Mesenchymal stem cell (in vitro differentiated cells and primary cell): ENCODE data around the gene ACSM6.

ENCODE experiments used
- DNase-seq: peaks from one replicate; pipeline ENCODE4 v3.0.0-alpha.2; 2013
- H2AFZ ChIP-seq: one replicate; pipeline ENCODE4 v1.6.1; 2013; ENCODE audit warnings: low read depth, mild to moderate bottlenecking, control low read depth, inconsistent platforms, low read length, moderate library complexity
- H2AK5ac ChIP-seq: 2 replicates; pipeline ENCODE4 v1.6.1; 2013; ENCODE audit warnings: low read length, moderate library complexity, mild to moderate bottlenecking, inconsistent platforms; ENCODE audit not compliant: severe bottlenecking
- H2BK120ac ChIP-seq: one replicate; pipeline ENCODE4 v1.6.1; 2013; ENCODE audit warnings: low read depth, mild to moderate bottlenecking, inconsistent platforms, low read length, moderate library complexity
- H2BK12ac ChIP-seq, 2 experiments: one replicate each; pipeline ENCODE4 v1.6.1; 2013; ENCODE audit warnings: inconsistent platforms in 2 of 2, low read length in 2 of 2, mild to moderate bottlenecking in 2 of 2, moderate library complexity in 2 of 2, control low read depth in 1 of 2
- H2BK15ac ChIP-seq: one replicate; pipeline ENCODE4 v1.6.1; 2013; ENCODE audit warnings: mild to moderate bottlenecking, low read depth, inconsistent platforms; ENCODE audit not compliant: poor library complexity, severe bottlenecking
- H2BK5ac ChIP-seq: 2 replicates; pipeline ENCODE4 v1.6.1; 2013; ENCODE audit warnings: low read depth, mild to moderate bottlenecking, low read length, control low read depth, inconsistent platforms; ENCODE audit not compliant: poor library complexity, severe bottlenecking
- H3K14ac ChIP-seq, 2 experiments: one replicate each; pipeline ENCODE4 v1.6.1; 2013; ENCODE audit warnings: inconsistent platforms in 2 of 2, low read length in 2 of 2, control low read depth in 1 of 2, mild to moderate bottlenecking in 1 of 2, moderate library complexity in 1 of 2
- H3K18ac ChIP-seq, 2 experiments: one replicate each; pipeline ENCODE4 v1.6.1; 2013; ENCODE audit warnings: inconsistent platforms in 2 of 2, low read length in 2 of 2, control low read depth in 1 of 2, low read depth in 1 of 2, mild to moderate bottlenecking in 1 of 2
- H3K23ac ChIP-seq, 2 experiments: one replicate each; pipeline ENCODE4 v1.6.1; 2013; ENCODE audit warnings: inconsistent platforms in 2 of 2, low read length in 2 of 2, mild to moderate bottlenecking in 2 of 2, moderate library complexity in 2 of 2, control low read depth in 1 of 2
- H3K27ac ChIP-seq: 2 replicates; pipeline ENCODE4 v1.5.1; 2013; ENCODE audit warnings: mild to moderate bottlenecking, moderate library complexity, low read length, control low read depth, inconsistent platforms; ENCODE audit not compliant: poor library complexity, severe bottlenecking
- H3K27me3 ChIP-seq, 2 experiments: 2 replicates each; pipeline versions ENCODE4 v1.6.1 to v1.7.0; 2013; ENCODE audit warnings: low read length in 2 of 2, mild to moderate bottlenecking in 2 of 2, moderate library complexity in 2 of 2, control low read depth in 1 of 2, inconsistent platforms in 1 of 2; ENCODE audit not compliant: control insufficient read depth in 1 of 2, insufficient read depth in 1 of 2
- H3K36me3 ChIP-seq, 2 experiments: 2 replicates each; pipeline versions ENCODE4 v1.6.1 to v1.7.0; 2013; ENCODE audit warnings: low read length in 2 of 2, control low read depth in 1 of 2, inconsistent platforms in 1 of 2, low read depth in 1 of 2, mild to moderate bottlenecking in 1 of 2; ENCODE audit not compliant: insufficient read depth in 2 of 2, control insufficient read depth in 1 of 2
- H3K4ac ChIP-seq, 2 experiments: one replicate each; pipeline ENCODE4 v1.6.1; 2013; ENCODE audit warnings: inconsistent platforms in 2 of 2, low read length in 2 of 2, mild to moderate bottlenecking in 2 of 2, moderate library complexity in 2 of 2, control low read depth in 1 of 2, low read depth in 1 of 2
- H3K4me1 ChIP-seq: 2 replicates; pipeline ENCODE4 v1.6.1; 2013; ENCODE audit warnings: low read depth, low read length, control low read depth; ENCODE audit not compliant: control insufficient read depth, insufficient read depth
- H3K4me2 ChIP-seq: 2 replicates; pipeline ENCODE4 v1.6.1; 2013; ENCODE audit warnings: low read length, mild to moderate bottlenecking, inconsistent platforms; ENCODE audit not compliant: poor library complexity, severe bottlenecking
- H3K4me3 ChIP-seq, 2 experiments: 2 replicates each; pipeline versions ENCODE4 v1.5.1 to v1.7.0; 2013; ENCODE audit warnings: low read length in 2 of 2, mild to moderate bottlenecking in 2 of 2, control low read depth in 1 of 2, low read depth in 1 of 2; ENCODE audit not compliant: insufficient read depth in 1 of 2
- H3K79me1 ChIP-seq: replicated peaks from 2 replicates; pipeline ENCODE4 v1.6.1; 2013; ENCODE audit warnings: mild to moderate bottlenecking, control low read depth, low read length, inconsistent platforms; ENCODE audit not compliant: poor library complexity, severe bottlenecking
- H3K9ac ChIP-seq: 2 replicates; pipeline ENCODE4 v1.7.0; 2013; ENCODE audit warnings: mild to moderate bottlenecking, low read length, moderate library complexity
- H3K9me3 ChIP-seq: 2 replicates; pipeline ENCODE4 v1.7.0; 2013; ENCODE audit warnings: mild to moderate bottlenecking, low read length; ENCODE audit not compliant: control insufficient read depth
- H4K8ac ChIP-seq: one replicate; pipeline ENCODE4 v1.6.1; 2013; ENCODE audit warnings: inconsistent platforms, mild to moderate bottlenecking, low read length, moderate library complexity
- H4K91ac ChIP-seq: one replicate; pipeline ENCODE4 v1.6.1; 2013; ENCODE audit warnings: mild to moderate bottlenecking, low read length, inconsistent platforms
- WGBS: methylation state at CpG from one replicate; pipeline ENCODE4 v1.1.7; 2013; ENCODE audit warnings: mixed read lengths; 5-methylcytosine and 5-hydroxymethylcytosine counted together

Gene ACSM6

DNA sequence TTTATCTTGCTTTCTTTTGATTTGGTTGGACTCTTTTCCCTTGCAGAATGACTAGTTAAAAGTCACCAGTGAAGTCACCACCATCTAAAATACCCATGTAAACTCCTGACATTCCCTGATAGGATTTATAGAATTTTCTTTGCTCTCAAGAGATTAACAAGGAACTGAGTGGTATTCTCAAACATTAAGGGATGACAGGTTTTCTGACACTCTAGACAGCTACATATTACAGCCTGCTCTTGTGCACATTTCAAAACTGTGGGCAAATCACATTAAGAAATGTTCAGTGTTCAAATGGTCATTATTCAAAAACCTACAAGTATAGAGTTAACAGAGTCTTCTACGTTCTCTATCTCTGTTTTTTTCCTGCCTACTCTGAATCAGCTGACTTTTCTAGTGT lies 15.8 kb upstream of the ACSM6 start:
- no peak overlapping the region for H2AFZ ChIP-seq
- no peak overlapping the region for H3K4me2 ChIP-seq
- no peak overlapping the region for H2BK5ac ChIP-seq
- H2BK15ac ChIP-seq: no peak overlapping the region
- no CpG with 5 or more reads among the region's 1 CpG for WGBS
- no peak for DNase-seq
- no peak overlapping the region for H2BK120ac ChIP-seq
- H4K8ac ChIP-seq: no peak overlapping the region
- no peak overlapping the region for H3K27ac ChIP-seq
- no peak overlapping the region for H4K91ac ChIP-seq
- H3K9me3 ChIP-seq: no peaks in the 10 kb centered on the region
- no peak overlapping the region for H3K18ac ChIP-seq
- no peak overlapping the region for H3K23ac ChIP-seq
- H3K79me1 ChIP-seq: no peaks in the 10 kb centered on the region
- H3K36me3 ChIP-seq: no peaks in the 10 kb centered on the region
- H2BK12ac ChIP-seq: no peak overlapping the region
- no peaks in the 10 kb centered on the region for H3K4me1 ChIP-seq
- no peak overlapping the region for H3K14ac ChIP-seq
- H3K9ac ChIP-seq: no peak overlapping the region
- no peak overlapping the region for H3K4ac ChIP-seq
- H3K27me3 ChIP-seq: no peaks in the 10 kb centered on the region
- H3K4me3 ChIP-seq: no peak overlapping the region
- H2AK5ac ChIP-seq: no peak overlapping the region

DNA sequence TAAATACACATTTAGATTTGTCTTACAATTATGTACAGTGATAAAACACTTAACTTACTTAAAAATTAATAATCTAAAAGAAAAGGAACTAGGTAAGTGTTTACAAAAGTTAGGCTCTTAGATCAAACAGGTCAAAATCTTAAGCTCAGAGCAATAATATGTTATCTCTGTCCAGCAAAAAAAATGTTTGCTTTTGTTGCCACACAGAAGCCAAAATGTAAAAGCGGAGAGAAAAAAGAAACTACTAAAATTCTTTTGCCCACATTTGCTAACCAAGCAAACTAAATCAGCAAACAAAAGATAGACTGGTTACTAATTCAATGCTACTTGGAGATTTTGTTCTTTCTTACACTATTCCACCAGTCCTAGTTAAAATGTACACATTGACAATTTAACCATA lies 15.2 kb upstream of the ACSM6 start:
- Histone ChIP-seq H3K27me3 (no peaks in the 10 kb centered on the region), H2BK12ac (no peak overlapping the region), H3K4me3 (no peak overlapping the region), H3K79me1 (no peaks in the 10 kb centered on the region), H2BK5ac (no peak overlapping the region), H3K9me3 (no peaks in the 10 kb centered on the region), H3K23ac (no peak overlapping the region), H3K9ac (no peak overlapping the region), H2AFZ (no peak overlapping the region), H3K4me2 (no peak overlapping the region), H3K36me3 (no peaks in the 10 kb centered on the region), H3K4ac (no peak overlapping the region), H4K8ac (no peak overlapping the region), H4K91ac (no peak overlapping the region), H2BK15ac (no peak overlapping the region), H3K14ac (no peak overlapping the region), H3K18ac (no peak overlapping the region), H3K4me1 (peaks cover 1% of the 10 kb centered on the region), H2BK120ac (no peak overlapping the region), H3K27ac (no peak overlapping the region), H2AK5ac (no peak overlapping the region)
- WGBS: 100% methylated on average over 1 of the region's 1 CpG
- DNase-seq: no peak

DNA sequence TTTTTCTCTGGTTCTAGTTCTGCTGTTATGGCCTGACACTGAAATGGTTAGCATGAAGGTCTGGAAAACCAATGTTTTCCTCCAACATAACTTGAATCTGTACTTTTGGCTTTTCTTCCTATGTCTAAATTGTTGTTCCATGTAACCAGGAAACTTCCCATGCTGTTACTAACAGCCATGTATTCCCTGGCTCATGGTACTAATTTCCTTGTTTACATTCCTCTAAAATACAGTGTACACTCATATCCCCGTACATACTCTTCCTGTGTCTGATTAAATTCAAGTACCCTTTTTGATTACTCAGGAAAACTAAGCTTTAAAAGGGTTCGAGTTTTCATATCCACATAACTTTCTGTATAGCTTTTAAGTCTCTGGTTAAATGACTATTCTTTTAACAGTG lies 12.3 kb upstream of the ACSM6 start:
- H3K9ac ChIP-seq: no peak overlapping the region
- H3K27ac ChIP-seq: no peak overlapping the region
- H3K36me3 ChIP-seq: no peaks in the 10 kb centered on the region
- H4K91ac ChIP-seq: no peak overlapping the region
- H3K23ac ChIP-seq: no peak overlapping the region
- no peak overlapping the region for H4K8ac ChIP-seq
- H2AFZ ChIP-seq: no peak overlapping the region
- no peak overlapping the region for H3K4me2 ChIP-seq
- DNase-seq: peak; percentile 26
- no peak overlapping the region for H2BK12ac ChIP-seq
- no peaks in the 10 kb centered on the region for H3K79me1 ChIP-seq
- peaks cover 4% of the 10 kb centered on the region for H3K4me1 ChIP-seq
- H2BK5ac ChIP-seq: no peak overlapping the region
- no peak overlapping the region for H2BK120ac ChIP-seq
- H3K9me3 ChIP-seq: no peaks in the 10 kb centered on the region
- 0% methylated on average over 1 of the region's 2 CpGs for WGBS
- no peak overlapping the region for H3K4ac ChIP-seq
- H3K4me3 ChIP-seq: no peak overlapping the region
- H3K27me3 ChIP-seq: peaks cover 0 to 7% of the 10 kb centered on the region in 2 experiments
- no peak overlapping the region for H3K14ac ChIP-seq
- no peak overlapping the region for H3K18ac ChIP-seq
- no peak overlapping the region for H2BK15ac ChIP-seq
- H2AK5ac ChIP-seq: no peak overlapping the region

DNA sequence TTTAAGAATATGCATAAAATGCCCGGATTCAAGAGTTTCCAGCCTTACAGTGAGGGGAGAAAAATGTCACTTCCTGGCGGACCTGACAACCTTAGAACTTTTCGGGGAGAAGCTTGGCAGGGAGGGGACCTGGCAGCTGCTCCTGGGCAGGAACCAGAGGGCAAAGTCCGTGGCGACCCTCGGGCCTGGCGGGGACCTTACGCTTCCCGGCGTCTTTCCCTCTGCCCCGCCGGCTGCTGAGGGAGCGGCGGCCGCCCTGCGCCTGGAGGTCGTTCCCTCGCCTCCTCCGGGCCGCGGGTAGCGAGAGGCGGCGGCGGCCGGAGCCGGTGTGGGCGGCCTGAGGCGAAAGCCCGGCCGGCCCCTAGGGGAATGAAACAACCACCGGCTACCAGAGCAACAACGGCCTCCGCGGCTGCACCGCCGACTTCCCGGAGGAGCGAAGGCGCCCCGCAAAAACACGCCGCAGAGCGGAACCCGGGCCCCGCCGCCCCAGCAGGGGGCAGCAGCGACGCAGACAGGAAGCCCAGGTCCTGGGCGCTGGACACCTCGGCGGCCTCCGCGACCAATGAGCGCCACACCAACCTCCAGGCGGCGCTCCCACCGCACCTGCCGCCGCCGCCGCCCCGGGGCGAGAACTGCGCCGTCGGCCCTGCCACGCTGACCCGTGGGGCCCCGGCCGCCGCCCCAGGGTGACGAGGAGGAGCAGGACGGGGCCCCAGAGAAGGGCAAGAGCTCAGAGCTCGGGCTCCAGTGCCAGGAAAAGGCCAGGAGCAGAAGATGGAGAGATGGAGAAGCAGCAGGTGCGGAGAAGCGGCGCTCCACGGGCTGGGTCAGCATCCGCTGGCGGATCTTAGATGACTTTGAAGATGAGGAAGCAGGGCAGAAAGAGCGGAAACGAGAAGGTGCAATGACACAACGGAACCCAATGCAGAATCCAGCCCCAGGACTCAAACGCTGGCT lies 10.5 kb upstream of the ACSM6 start:
- 11% methylated on average over 72 of the region's 85 CpGs for WGBS
- Histone ChIP-seq H4K8ac (peak overlapping the region; percentile 89), H3K4ac (peak overlapping the region; percentile 79 to 94), H2BK120ac (peak overlapping the region; percentile 73), H3K79me1 (no peaks in the 10 kb centered on the region), H3K4me3 (peak overlapping the region; percentile 75 to 83), H3K4me2 (peak overlapping the region; percentile 98), H3K27ac (peak overlapping the region; percentile 40), H4K91ac (peak overlapping the region; percentile 89), H2BK5ac (peak overlapping the region; percentile 79), H2AFZ (peak overlapping the region; percentile 88), H3K36me3 (no peaks in the 10 kb centered on the region), H2BK12ac (peak overlapping the region in 1 of 2 experiments; percentile 54), H3K18ac (peak overlapping the region; percentile 89 to 90), H2AK5ac (no peak overlapping the region), H3K23ac (peak overlapping the region in 1 of 2 experiments; percentile 52), H3K9me3 (no peaks in the 10 kb centered on the region), H3K9ac (peak overlapping the region; percentile 95), H3K14ac (peak overlapping the region in 1 of 2 experiments; percentile 86), H2BK15ac (peak overlapping the region; percentile 83), H3K27me3 (peaks cover 0 to 7% of the 10 kb centered on the region in 2 experiments), H3K4me1 (peaks cover 4% of the 10 kb centered on the region)
- DNase-seq: peak; percentile 78
